Cardiac muscle cell (in vitro differentiated cells and primary cell): ENCODE results near the gene PSMB7. TPM values are rescaled to one million over a fixed set of nuclear protein-coding genes. Genes with fewer than 3 reads are reported as not detected.

Experiments
- DNase-seq, 2 donors: peaks; one replicate each; pipeline versions ENCODE4 v3.0.0 to v3.0.0-alpha.2; 2010 to 2017; ENCODE audit warnings: low read depth in 1 of 2, low spot score in 1 of 2
- H3K27ac ChIP-seq: fragments of 200-600 bp; sonication (generic); 2 replicates; pipeline ENCODE4 v1.5.1; 2016
- H3K27me3 ChIP-seq: fragments of 200-600 bp; sonication (generic); 2 replicates; pipeline ENCODE4 v1.6.0; 2016; ENCODE audit warnings: control low read depth
- H3K36me3 ChIP-seq: fragments of 200-600 bp; sonication (generic); 2 replicates; pipeline ENCODE4 v1.5.1; 2016; ENCODE audit warnings: control low read depth
- H3K4me1 ChIP-seq: fragments of 200-600 bp; sonication (generic); 2 replicates; pipeline ENCODE4 v1.8.1; 2017; ENCODE audit warnings: low read depth, mild to moderate bottlenecking, mixed run types
- H3K4me3 ChIP-seq: fragments of 200-600 bp; sonication (generic); 2 replicates; pipeline ENCODE4 v1.5.1; 2016; ENCODE audit warnings: mild to moderate bottlenecking
- H3K9me3 ChIP-seq: fragments of 200-600 bp; sonication (generic); 2 replicates; pipeline ENCODE4 v1.5.1; 2017; ENCODE audit warnings: low read depth, mild to moderate bottlenecking, control low read depth
- CTCF ChIP-seq: IDR thresholded peaks from 2 replicates; pipeline ENCODE4 v1.5.1; 2012; ENCODE audit warnings: low read depth, mild to moderate bottlenecking, low read length
- polyA plus RNA-seq: library from polyadenylated mRNA; unstranded; fragments of >200 nt; fragmentation: Nextera tagmentation; extraction: Ambion mirVana; gene quantifications from 2 replicates; pipeline ENCODE4 v1.2.1, GENCODE V29; 2016
- total RNA-seq: library from RNA; depleted of rRNA; stranded (reverse); fragments of >200 nt; gene quantifications from 2 replicates; pipeline ENCODE4 v1.2.3, GENCODE V29; 2016

Gene PSMB7
- total and polyA plus RNA-seq, 2 experiments from 2014 or later = 160 to 282 TPM

DNA sequence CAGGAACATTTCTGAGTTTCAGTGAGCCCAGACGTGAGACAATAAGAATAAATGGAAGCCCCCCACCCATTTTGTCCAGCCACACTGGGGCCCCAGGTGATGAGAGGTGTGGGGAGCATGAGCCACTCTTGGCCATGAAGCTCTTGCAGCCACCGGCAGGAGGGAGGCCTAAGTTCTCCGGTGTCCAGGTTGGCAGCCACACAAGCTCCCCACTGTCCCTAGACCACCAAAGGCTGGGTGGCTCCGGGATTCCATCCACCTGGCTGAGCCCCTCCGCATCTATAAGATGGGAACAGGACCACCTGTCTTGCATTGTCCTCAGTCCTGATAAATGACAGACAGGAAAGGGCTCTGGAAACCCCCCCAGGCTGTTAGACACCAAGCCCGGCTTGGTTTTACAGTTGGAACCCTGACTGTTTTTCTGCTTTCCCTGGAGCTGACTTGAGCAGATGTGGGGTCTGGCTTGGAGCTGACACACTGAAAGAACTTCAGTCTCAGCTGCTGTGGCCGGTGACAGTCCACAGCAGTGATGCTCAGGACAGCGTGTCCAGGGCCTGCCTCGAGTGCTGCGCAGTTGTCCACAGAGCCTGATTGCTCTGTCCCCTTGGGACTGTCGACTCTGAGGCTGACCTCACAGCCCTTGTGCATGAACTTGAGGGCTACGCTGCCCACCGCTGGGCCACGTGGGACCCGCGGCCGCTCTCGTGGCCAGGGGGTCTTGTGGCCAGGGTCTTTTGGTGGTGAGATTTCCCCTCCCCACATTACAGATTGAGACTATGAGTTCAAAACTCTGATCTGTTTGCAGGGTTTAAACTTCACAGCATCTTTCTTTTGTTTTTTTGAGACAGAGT, 74.8 kb downstream of the PSMB7 start:
- Histone ChIP-seq H3K36me3 (peaks cover 2% of the 10 kb centered on the region), H3K4me1 (no peaks in the 10 kb centered on the region)

GRCh38 chr9:124339603-124340146, 75.6 kb downstream of the PSMB7 start:
- Histone ChIP-seq H3K9me3 (no peaks in the 10 kb centered on the region), H3K27me3 (no peaks in the 10 kb centered on the region), H3K36me3 (peaks cover 2% of the 10 kb centered on the region), H3K4me1 (no peaks in the 10 kb centered on the region), H3K4me3 (no peak overlapping the region), H3K27ac (no peak overlapping the region)
- no peak for TF ChIP-seq CTCF
- no peak for DNase-seq

More for the DNA sequence above, 74.8 kb downstream of the PSMB7 start:
- no peak overlapping the region for H3K4me3 ChIP-seq
- H3K9me3 ChIP-seq = no peaks in the 10 kb centered on the region
- no peak overlapping the region for H3K27ac ChIP-seq
- H3K27me3 ChIP-seq = no peaks in the 10 kb centered on the region
- DNase-seq = no peak
- no peak for TF ChIP-seq CTCF

DNA sequence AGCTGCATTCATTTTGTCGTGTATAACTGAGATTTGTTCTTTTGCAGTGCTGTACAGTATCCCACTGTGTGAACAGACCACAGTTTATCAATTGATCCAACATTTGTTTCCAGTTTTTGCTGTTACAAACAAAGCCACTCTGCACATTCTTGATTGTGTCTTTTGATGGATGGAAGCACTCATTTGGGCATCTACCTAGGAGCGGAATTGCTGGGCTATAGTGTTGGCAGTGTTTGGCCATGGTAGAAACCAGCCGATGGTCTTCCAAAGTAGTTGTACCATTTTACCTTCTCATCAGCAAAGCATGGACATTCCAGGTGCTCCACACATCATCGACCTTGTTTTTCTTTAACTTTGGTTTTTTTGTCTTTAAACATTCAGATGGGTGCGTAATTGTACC, 77.7 kb downstream of the PSMB7 start:
- no peaks in the 10 kb centered on the region for H3K9me3 ChIP-seq
- no peaks in the 10 kb centered on the region for H3K27me3 ChIP-seq
- no peaks in the 10 kb centered on the region for H3K4me1 ChIP-seq
- H3K4me3 ChIP-seq = no peak overlapping the region
- no peak overlapping the region for H3K27ac ChIP-seq
- DNase-seq = no peak
- no peaks in the 10 kb centered on the region for H3K36me3 ChIP-seq
- TF ChIP-seq CTCF = no peak

- H3K9me3 ChIP-seq = no peaks in the 10 kb centered on the region
These were observed 79.9 kb downstream of the PSMB7 start for GRCh38 chr9:124335320-124335707.

DNA sequence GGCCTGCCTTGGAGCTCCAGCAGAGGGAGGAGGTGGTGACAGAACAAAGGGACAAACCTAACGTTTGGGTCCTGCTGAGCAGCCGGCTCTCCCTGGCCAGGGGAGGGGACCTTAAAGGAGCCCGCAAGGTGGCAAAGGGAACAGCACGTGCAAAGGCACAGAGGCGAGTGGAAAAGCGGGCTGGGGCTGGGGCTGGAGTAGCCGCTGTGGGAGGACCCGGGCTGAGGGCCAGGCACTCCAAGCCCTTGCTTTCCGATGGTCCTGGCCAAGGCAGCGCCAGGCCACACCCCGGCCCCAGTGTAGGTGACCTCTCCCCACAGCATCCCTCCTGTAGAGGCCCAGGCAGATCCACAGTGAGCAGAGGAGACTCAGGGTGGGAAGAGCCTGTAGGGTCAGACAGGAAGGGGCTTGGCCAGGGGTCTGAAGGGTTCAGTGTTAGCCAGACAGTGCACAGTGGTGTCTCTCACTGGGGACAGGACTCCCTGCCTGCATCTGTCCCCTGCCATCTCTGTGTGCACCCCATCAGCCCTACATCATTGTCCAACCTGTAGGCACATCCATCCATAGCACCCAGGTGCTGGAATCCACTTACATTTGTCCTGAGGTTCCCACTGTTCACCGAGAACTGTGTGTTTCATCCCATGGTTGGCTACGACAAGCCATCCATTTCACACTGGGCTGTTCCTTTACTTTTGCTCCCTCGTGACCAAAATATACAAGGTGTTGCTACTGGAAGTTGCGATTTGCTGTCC, 80.5 kb downstream of the PSMB7 start:
- no peaks in the 10 kb centered on the region for H3K4me1 ChIP-seq
- H3K27me3 ChIP-seq = no peaks in the 10 kb centered on the region
- no peak overlapping the region for H3K27ac ChIP-seq
- H3K4me3 ChIP-seq = no peak overlapping the region
- no peak for DNase-seq
- H3K9me3 ChIP-seq = no peaks in the 10 kb centered on the region
- no peaks in the 10 kb centered on the region for H3K36me3 ChIP-seq
- TF ChIP-seq CTCF = no peak

More at GRCh38 chr9:124335320-124335707, 79.9 kb downstream of the PSMB7 start:
- Histone ChIP-seq H3K4me1 (no peaks in the 10 kb centered on the region), H3K4me3 (no peak overlapping the region), H3K27ac (no peak overlapping the region), H3K27me3 (no peaks in the 10 kb centered on the region), H3K36me3 (no peaks in the 10 kb centered on the region)
- no peak for DNase-seq
- no peak for TF ChIP-seq CTCF
